RWPE2 (cell line): ENCODE data around the gene ANKRD52.
"Not testable (repeated sequence)": the region's sequence is repeated elsewhere in the genome, so short reads cannot be mapped to it uniquely, and the experiment has no call there.

Experiments used
- ATAC-seq: fragments of 200-7000 bp; cut with Tn5 transposase; 3 replicates; pipeline ENCODE4 v1.9.1; 2021; ENCODE audit warnings: low read depth
- DNase-seq: peaks from one replicate; pipeline ENCODE4 v3.0.0-alpha.2; 2020; ENCODE audit warnings: low spot score
- H3K27ac ChIP-seq: fragments of 450-650 bp; 2 replicates; pipeline ENCODE4 v1.5.1; 2017; ENCODE audit warnings: mild to moderate bottlenecking; ENCODE audit not compliant: poor library complexity, severe bottlenecking
- H3K27me3 ChIP-seq: fragments of 250-450 bp; sonication (Bioruptor Pico); 2 replicates; pipeline ENCODE4 v1.5.1; 2021; ENCODE audit warnings: mild to moderate bottlenecking, moderate library complexity; ENCODE audit not compliant: insufficient read depth, poor library complexity, severe bottlenecking
- H3K36me3 ChIP-seq: fragments of 250-450 bp; sonication (Bioruptor Pico); 2 replicates; pipeline ENCODE4 v1.5.1; 2020; ENCODE audit warnings: low read depth, mild to moderate bottlenecking, moderate library complexity
- H3K4me1 ChIP-seq: fragments of 250-450 bp; sonication (Bioruptor Pico); 2 replicates; pipeline ENCODE4 v1.5.1; 2021; ENCODE audit warnings: mild to moderate bottlenecking, moderate library complexity; ENCODE audit not compliant: insufficient read depth, poor library complexity, severe bottlenecking
- H3K4me3 ChIP-seq: fragments of 250-450 bp; sonication (Bioruptor Pico); 2 replicates; pipeline ENCODE4 v1.5.1; 2021; ENCODE audit warnings: mild to moderate bottlenecking, moderate library complexity; ENCODE audit not compliant: severe bottlenecking
- H3K9me3 ChIP-seq: fragments of 250-450 bp; sonication (Bioruptor Pico); 2 replicates; pipeline ENCODE4 v1.5.1; 2021; ENCODE audit warnings: mild to moderate bottlenecking, moderate library complexity; ENCODE audit not compliant: severe bottlenecking
- CTCF ChIP-seq: fragments of 450-650 bp; IDR thresholded peaks from one replicate; pipeline ENCODE4 v1.5.1; 2017; ENCODE audit warnings: mild to moderate bottlenecking, moderate library complexity; ENCODE audit not compliant: poor library complexity, severe bottlenecking

The ANKRD52 gene

GRCh38 chr12:56282579-56282978 lies 24.4 kb upstream of the ANKRD52 start:
- no peak for ATAC-seq
- peaks cover 86% of the 10 kb centered on the region for H3K36me3 ChIP-seq
- TF ChIP-seq CTCF = no peak
- H3K27me3 ChIP-seq = no peaks in the 10 kb centered on the region
- no peak for DNase-seq
- peaks cover 2% of the 10 kb centered on the region for H3K9me3 ChIP-seq
- H3K27ac ChIP-seq = no peak overlapping the region
- H3K4me3 ChIP-seq = no peak overlapping the region
- no peaks in the 10 kb centered on the region for H3K4me1 ChIP-seq

- ATAC-seq = no peak
- Histone ChIP-seq H3K27me3 (no peaks in the 10 kb centered on the region), H3K4me3 (no peak overlapping the region), H3K27ac (no peak overlapping the region), H3K4me1 (no peaks in the 10 kb centered on the region), H3K9me3 (peaks cover 2% of the 10 kb centered on the region), H3K36me3 (peaks cover 91% of the 10 kb centered on the region)
- no peak for TF ChIP-seq CTCF
- DNase-seq = no peak
These were observed 23.8 kb upstream of the ANKRD52 start for GRCh38 chr12:56282030-56282429.

GRCh38 chr12:56280849-56281248 lies 22.7 kb upstream of the ANKRD52 start:
- DNase-seq = no peak
- no peak overlapping the region for H3K4me3 ChIP-seq
- H3K27me3 ChIP-seq = no peaks in the 10 kb centered on the region
- no peak for TF ChIP-seq CTCF
- no peaks in the 10 kb centered on the region for H3K4me1 ChIP-seq
- ATAC-seq = no peak
- H3K27ac ChIP-seq = no peak overlapping the region
- H3K36me3 ChIP-seq = peaks cover 91% of the 10 kb centered on the region
- H3K9me3 ChIP-seq = peaks cover 2% of the 10 kb centered on the region

- H3K4me1 ChIP-seq = no peaks in the 10 kb centered on the region
- H3K27me3 ChIP-seq = no peaks in the 10 kb centered on the region
- DNase-seq (no peak), ATAC-seq (no peak)
- peaks cover 97% of the 10 kb centered on the region for H3K36me3 ChIP-seq
- no peak for TF ChIP-seq CTCF
- peaks cover 2% of the 10 kb centered on the region for H3K9me3 ChIP-seq
- H3K4me3 ChIP-seq = no peak overlapping the region
- H3K27ac ChIP-seq = no peak overlapping the region
These were observed 20.7 kb upstream of the ANKRD52 start for GRCh38 chr12:56278905-56279304.

GRCh38 chr12:56274299-56274698 lies 16.1 kb upstream of the ANKRD52 start:
- no peak overlapping the region for H3K27ac ChIP-seq
- H3K4me1 ChIP-seq = no peaks in the 10 kb centered on the region
- no peak for TF ChIP-seq CTCF

GRCh38 chr12:56272468-56272867 lies 14.3 kb upstream of the ANKRD52 start:
- H3K27ac ChIP-seq, H3K27me3 ChIP-seq, ATAC-seq, H3K4me1 ChIP-seq, H3K4me3 ChIP-seq, DNase-seq, H3K9me3 ChIP-seq: not testable (repeated sequence)
- H3K36me3 ChIP-seq = peaks cover 60% of the 10 kb centered on the region

More at GRCh38 chr12:56274299-56274698, 16.1 kb upstream of the ANKRD52 start:
- no peaks in the 10 kb centered on the region for H3K27me3 ChIP-seq
- H3K9me3 ChIP-seq = no peaks in the 10 kb centered on the region
- DNase-seq (no peak), ATAC-seq (no peak)
- H3K4me3 ChIP-seq = no peak overlapping the region
- H3K36me3 ChIP-seq = peaks cover 79% of the 10 kb centered on the region
